NCI-H2227 treated with DMSO at 0.1 percent for 48 hours (cell line): Measurements from ENCODE around the gene DDI2.

Experiments used
- DNase-seq: peaks from one replicate; lab custom pipeline; 2025; lab: John Stamatoyannopoulos, UW

Gene DDI2

GRCh38 chr1:15605398-15606383 lies 11.6 kb upstream of the DDI2 start:
- no peak for DNase-seq

DNA sequence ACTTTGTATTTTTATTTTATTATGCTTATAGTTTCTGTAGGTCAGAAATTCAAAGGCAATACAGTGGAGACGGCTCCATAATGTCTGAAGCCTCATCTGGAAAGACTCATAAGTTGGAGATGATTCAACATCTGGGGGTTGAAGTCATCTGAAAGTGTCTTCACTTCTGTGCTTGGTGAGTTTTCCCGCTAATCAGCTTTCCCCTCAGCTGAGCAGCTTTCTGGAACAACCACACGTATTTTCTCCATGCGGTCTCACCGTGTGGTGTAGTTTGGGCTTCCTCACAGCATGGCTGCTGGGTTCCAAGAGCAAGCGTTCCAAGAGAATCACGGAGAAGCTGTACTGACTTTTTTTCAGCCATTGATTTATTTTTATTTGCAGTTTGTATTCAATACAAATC lies 7.6 kb upstream of the DDI2 start:
- DNase-seq, result no peak

DNA sequence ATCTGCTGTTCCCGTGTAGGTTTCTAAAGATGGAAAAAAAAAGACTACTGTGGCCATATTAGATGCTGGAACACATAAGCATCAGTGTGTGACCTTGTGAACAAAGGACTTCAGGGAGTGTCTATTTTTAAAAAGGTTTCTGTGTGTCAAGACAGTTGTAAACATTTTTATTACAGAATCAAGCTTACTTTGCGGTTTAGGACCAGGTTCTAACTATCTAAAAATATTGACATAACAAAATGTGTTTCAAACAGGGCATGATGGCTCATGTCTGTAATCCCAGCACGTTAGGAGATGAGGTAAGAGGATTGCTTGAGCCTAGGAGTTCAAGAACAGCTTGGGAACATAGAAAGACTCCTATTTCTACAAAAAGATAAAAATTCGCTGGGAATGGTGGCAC lies 7.1 kb upstream of the DDI2 start:
- no peak for DNase-seq

DNA sequence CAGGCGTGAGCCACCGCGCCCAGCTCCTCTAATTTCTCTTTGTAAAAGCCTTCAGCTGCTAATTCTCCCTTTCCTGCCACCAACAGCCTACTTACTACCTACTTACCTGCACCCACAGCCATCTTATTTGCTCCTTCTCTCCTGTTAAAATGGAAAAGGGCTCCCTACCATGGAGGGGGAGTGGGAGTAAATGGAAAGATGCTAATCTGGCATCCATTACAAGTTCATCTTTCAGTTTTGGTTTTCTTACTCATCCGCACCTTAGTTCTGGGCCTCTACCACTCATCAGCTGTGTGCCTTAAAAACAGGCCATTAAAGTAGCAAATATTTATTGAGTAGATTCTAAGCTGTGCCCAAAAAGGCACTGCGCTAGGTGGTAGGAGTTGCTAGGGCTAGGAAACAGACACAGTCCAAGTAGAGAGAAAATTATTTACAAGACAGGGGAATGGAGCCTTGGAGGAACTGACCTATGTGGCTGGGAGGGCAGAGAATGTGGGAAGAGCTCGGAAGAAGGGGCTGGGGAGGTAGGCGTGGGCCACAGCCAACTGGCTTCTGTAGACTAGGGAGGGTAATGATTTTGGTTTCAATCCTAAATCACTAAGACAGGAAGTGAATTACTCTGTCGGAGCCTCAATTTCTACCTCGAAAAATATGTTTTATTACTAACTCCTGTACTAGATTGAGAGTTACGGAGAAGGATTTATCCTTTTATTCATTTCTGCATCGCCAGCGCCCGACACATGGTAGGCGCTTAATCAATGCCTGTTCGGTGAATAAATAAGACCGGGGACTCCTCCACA lies 685 bp upstream of the DDI2 start:
- DNase-seq, result no peak

DNA sequence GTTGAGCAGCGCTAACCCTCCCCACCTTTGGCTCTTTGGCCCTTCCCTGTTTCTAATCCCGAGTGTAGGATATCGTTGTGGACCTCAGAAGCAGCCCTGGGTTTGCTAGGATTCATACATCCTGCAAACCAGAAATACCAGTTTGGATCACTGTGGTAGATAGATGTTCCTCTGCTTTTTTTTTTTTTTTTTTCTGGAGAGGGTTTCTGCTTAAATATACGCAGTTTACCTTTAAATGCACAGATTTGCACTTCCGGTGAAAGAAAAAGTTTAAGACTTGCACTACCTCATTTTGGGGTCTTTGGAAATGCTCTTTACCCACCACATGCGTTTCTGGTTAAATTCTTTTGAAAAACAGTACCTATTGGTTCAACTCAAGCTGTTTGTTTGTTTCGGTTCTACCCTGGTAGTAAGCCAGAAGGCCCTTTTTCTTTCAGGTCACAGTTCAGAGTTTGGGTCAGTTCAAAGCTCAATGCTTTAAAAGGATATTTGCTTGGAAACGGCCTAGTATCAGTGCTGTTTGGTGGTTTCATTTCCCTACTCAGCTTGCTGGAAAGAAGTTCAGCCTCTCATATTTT lies 908 bp downstream of the DDI2 start:
- DNase-seq, result no peak

DNA sequence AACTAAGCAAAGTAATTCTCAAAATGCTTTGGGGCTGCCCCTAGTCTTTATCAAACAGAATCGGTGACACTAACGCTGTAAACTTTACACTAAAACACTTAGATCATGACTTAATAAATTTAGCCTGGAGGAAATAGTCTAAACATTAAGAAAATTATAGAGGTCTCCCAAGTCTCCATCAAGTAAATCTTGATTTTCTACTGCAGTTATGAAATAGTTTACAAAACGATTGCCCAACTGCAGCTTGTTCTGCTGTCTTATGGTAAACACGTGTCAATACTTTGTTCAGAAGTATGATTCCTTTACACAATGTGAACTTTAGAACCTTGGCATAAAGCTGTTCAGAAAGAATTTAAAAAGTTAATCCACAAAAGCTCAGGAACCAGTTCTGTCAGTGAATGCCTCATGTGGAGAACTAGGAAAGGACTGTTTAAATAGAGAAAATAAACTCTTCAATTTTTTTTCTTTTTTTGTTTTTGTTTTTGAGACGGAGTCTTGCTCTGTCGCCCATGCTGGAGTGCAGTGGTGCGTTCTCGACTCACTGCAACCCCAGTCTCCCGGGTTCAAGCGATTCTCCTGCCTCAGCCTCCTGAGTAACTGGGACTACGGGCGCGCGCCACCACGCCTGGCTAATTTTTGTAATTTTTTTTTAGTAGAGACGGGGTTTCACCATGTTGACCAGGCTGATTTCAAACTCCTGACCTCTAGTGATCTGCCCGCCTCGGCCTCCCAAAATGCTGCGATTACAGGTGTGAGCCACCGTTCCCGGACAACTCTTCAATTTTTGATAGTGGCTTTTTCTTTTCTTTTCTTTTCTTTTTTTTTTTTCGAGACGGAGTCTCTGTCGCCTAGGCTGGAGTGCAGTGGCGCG lies 1.6 kb downstream of the DDI2 start:
- no peak for DNase-seq

DNA sequence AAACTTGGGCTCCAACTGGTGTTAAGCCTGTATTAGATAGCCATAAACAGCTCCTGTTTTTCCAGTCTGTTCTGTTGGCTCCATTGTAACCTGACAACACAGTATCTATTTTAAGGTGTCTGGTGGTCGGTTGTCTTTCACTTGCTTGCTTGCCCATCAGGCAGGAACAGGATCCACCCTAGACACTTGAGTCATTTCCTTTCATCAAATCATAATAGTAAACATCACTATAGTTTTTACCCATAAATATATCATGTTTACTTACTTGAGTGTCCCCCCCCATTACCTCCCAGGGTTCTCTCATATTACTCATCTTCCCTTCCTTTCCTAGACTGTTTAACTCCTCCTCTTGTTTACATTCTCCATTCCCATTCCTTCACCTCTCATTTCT lies 2.9 kb downstream of the DDI2 start:
- DNase-seq, result no peak

DNA sequence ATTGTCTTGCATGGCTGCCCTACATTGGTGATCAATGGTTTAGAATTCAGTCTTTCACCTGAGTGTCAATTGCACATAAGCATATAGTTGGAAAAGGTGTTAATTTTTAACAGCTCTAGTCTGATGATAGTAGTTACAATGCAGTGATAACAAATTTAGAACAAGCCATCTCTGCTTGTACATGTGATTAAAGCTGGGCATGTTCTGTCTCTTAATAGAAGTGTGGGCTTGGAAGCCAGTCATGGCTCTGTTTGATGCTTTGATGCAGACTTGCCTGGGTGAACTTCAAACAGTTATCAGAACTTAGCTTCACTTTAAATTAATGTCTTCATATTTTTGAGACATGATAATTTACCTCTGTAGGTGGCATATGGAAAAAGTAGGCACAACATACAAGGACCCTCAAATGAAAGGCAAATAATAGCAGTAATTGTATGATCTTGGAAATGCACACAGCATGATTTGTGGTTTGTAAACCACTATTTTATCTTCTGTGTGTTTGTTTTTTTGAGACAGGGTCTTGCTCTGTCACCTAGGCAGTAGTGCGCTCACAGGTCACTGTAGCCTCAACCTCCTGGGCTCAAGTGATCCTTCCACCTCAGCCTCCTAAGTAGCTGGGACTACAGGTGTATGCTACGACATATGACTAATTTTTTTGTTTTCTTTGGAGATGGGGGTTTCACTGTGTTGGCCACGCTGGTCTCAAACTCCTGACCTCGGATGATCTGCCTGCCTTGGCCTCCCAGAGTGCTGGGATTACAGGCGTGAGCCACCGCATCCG lies 3.8 kb downstream of the DDI2 start:
- DNase-seq, result no peak

- DNase-seq, result no peak
Measured at GRCh38 chr1:15621975-15622374, 4.7 kb downstream of the DDI2 start.

- no peak for DNase-seq
Measured at GRCh38 chr1:15622712-15623373, 5.6 kb downstream of the DDI2 start.

GRCh38 chr1:15623435-15623834 lies 6.2 kb downstream of the DDI2 start:
- no peak for DNase-seq

GRCh38 chr1:15624133-15624714 lies 7.0 kb downstream of the DDI2 start:
- no peak for DNase-seq

- DNase-seq, result no peak
Measured at GRCh38 chr1:15625056-15625917, 8.0 kb downstream of the DDI2 start.

- no peak for DNase-seq
Measured at GRCh38 chr1:15626269-15626950, 9.2 kb downstream of the DDI2 start.

DNA sequence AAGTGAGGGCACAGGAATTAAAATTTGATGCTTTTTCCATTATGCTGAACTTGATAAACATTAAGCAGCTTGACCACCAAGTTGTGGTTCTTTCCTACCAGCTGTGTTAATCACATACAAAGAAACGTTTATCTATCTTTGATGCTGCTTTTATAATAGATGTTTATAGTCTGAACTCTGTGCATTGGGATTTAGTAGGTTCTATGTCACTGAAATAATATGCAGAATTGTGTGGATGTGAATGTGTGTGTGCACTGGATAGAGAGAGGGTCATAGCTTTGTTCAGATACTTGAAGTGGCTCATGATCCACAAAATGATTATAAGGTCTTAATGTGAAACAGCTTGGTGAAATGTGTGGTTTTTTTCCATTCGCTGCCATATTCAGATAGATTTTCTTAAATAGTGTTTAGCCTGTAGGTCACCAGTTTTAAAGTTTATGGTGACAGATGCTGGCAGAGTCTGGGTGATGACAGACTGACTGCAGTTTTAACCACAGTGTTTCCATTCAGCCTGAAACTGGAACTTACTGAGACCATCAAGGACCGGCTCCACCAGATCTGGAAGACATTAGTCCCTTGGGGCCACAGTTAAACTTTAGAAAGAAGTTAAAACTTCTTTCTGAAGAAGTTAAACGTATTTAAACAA lies 10.2 kb downstream of the DDI2 start:
- DNase-seq, result no peak

- DNase-seq, result no peak
Measured at GRCh38 chr1:15628003-15628402, 10.7 kb downstream of the DDI2 start.

DNA sequence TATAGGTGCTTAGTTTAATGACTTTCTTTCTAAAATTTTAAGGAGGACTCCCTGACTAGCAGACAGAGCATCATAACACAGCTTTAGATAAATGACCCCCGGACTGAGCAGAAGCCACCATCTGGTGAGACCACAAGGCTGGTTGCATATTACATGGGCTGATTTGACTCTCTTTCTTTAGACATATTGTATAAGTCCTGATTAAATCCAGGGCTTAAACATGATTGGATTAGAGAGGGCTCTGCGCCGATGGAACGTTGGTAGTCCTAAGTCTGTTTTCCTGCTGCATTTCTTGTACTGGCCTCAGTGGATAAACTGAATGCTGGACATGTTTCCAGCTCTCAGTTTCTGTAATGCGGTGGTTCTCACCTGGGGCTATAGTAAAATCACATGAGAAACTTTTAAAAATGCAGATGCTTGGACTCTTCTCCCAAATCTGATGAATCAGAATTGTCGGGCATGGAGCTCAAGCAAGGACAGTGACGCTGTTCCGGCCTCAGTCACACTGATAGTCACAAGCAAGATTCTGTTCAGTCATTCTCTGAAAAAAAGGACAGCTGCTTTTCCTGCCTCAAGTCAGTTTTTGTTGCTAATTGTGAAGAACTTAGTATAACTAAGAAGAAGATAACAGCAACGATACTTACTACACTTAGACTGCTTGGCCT lies 16.6 kb downstream of the DDI2 start:
- no peak for DNase-seq
